GM20000 (cell line): ENCODE data around the gene PCP4.

Experiments used
- DNase-seq: peaks from one replicate; pipeline ENCODE4 v3.0.0; 2012; ENCODE audit warnings: low spot score
- CTCF ChIP-seq: IDR thresholded peaks from 2 replicates; pipeline ENCODE4 v1.5.1; 2012; ENCODE audit warnings: mild to moderate bottlenecking, control low read depth; ENCODE audit errors: extremely low read depth, missing control alignments

PCP4 gene

GRCh38 chr21:39947031-39947430 is 79.8 kb downstream of the PCP4 start:
- no peak for DNase-seq
- no peak for TF ChIP-seq CTCF

- TF ChIP-seq CTCF: no peak
- no peak for DNase-seq
Measured at GRCh38 chr21:39951183-39952101, 84.2 kb downstream of the PCP4 start.

GRCh38 chr21:39952265-39952664 is 85.0 kb downstream of the PCP4 start:
- no peak for DNase-seq
- no peak for TF ChIP-seq CTCF

- DNase-seq: no peak
- TF ChIP-seq CTCF: no peak
Measured at GRCh38 chr21:39954570-39954969, 87.3 kb downstream of the PCP4 start.

GRCh38 chr21:39955326-39955725 is 88.1 kb downstream of the PCP4 start:
- no peak for TF ChIP-seq CTCF
- DNase-seq: no peak

- TF ChIP-seq CTCF: no peak
Measured at GRCh38 chr21:39956586-39956985, 89.3 kb downstream of the PCP4 start.

GRCh38 chr21:39958731-39959130 is 91.5 kb downstream of the PCP4 start:
- TF ChIP-seq CTCF: no peak
- DNase-seq: no peak

More at GRCh38 chr21:39956586-39956985, 89.3 kb downstream of the PCP4 start:
- DNase-seq: no peak
